NCI-H510A treated with DMSO at 0.1 percent for 48 hours (cell line): ENCODE data around the gene SEMA5A.

ENCODE experiments used
- DNase-seq: peaks from one replicate; lab custom pipeline; 2025; lab: John Stamatoyannopoulos, UW

The SEMA5A gene

DNA sequence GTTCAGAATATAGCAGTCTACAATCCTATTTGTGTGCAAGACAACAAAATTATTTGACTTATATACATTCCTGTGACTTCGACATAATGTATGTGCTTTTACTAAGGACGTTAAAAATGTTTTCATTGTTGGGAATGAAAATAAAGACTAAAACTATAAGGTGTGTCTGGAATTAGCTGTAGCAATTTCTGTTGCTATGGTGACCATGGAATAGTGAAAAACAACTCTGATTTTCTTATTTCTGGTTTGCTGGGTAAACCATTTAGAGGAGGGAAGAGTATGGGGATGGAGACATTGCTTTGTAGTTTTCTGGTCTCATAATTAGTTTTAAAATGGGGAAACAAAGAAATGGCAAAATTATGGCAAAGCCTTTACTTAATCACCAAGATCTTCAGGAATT lies 343.2 kb downstream of the SEMA5A start:
- DNase-seq = no peak

- no peak for DNase-seq
Measured at GRCh38 chr5:9201761-9202160, 344.1 kb downstream of the SEMA5A start.

- DNase-seq = no peak
Measured at GRCh38 chr5:9201011-9201410, 344.9 kb downstream of the SEMA5A start.

- DNase-seq = no peak
Measured at GRCh38 chr5:9198394-9198793, 347.5 kb downstream of the SEMA5A start.

DNA sequence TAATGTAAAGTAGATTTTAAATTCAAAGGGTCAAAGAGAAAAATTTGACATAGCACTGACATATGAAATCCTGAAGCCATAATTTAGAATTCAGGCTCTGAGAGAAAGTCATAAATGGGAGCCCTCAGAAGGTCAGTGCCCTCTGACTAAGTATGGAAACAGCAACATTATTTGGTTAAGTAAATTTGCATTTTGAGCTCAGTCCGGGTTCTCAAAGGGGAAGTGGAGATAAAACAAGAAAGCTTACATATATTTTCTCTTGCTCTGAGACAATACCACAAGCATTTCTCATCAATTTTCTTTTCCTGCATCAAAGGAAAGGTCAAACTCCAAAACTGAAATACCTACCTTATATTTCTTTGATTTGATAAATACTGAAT lies 348.0 kb downstream of the SEMA5A start:
- DNase-seq = no peak

DNA sequence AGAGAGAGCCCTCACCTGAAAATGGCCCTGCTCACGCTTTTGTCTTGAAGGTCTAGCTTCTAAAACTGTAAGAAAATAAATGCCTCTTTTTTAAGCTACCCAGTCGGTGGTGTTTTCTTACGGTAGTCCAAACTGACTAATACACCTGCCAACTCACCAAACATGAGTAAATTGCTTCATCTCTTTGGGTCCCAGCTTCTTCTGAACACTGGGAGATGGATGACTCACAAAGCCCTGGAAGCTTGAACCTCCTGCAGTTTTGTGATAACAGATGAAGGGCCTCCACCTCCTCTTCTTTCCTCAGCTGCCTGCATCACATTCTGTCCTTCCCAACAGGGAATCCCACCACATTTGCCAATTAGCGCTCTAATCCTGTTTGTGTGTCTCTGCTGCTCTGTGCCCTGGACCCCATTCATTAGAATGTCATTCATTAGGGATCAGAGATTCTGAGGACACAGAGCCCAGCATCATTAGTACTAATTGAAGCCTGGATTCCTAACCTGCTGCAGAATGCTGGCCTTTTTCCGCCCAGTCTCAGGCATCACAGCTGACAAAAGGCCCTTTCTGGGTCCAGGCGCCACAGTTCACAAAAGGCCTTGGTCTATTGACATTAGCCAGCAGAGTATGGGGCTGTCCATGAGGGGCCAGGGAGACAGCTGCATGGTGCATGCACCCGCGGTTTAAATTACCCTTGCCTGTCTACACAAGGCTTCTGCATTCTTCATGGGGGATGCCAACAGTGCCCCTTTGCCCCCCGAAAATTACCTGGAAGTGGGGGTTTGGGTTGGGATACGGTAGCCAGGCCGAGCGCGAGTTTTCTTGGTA lies 349.3 kb downstream of the SEMA5A start:
- no peak for DNase-seq

DNA sequence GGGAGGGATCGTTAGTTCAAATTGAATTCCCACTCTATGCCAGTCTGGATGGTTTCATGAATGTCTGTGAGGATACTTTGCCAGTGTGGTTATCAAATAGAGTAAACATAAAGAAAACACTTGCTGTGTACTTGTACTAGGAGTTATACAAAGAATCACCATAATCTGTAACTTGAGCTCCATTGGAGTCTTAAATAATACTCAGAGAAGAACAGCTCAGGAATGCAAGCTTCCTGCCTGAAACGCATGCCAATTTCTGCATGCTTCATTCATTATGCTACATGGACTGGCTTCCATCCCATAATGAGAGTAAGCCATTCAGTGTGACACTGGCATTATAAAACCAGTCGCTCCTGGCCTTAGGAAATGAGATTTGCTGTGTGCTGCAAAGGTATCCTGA lies 351.4 kb downstream of the SEMA5A start:
- no peak for DNase-seq

- no peak for DNase-seq
Measured at GRCh38 chr5:9192266-9192665, 353.6 kb downstream of the SEMA5A start.

DNA sequence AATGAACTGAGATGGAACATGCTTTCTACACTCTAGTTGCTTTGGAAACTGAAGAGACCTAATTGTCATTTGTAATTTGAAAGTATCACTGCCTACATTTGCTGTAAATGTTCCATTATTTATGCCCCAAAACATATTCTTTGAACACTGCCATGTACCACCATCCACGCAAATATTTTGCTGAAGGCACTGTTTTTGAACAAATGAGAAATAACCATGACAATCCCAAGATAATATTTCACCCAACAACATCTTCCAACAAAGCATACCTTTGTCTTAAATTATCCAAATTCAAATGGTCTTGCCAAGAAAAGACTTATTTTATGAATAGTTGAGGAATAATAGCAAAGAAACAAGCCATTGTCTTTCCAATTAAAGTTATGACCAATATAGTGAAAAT lies 356.2 kb downstream of the SEMA5A start:
- no peak for DNase-seq

DNA sequence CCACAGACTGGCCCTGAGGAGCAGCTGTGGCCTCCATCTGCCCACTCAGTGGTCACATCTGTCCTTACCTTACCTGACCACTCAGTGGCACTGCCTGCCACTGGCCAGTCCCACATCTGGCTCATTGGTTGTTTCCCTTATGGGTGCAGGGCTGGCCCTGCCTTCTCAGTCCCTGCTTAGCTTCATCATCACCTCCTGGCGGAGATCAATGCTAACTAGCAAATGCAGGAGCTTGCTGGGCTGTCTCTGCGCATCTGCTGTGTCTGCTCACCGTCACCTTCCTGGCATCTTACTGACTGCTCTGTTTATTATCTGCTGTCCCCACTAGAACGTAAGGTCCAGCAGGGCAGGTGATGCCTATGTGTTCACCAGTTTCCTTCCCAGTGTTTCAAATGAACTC lies 356.9 kb downstream of the SEMA5A start:
- no peak for DNase-seq

DNA sequence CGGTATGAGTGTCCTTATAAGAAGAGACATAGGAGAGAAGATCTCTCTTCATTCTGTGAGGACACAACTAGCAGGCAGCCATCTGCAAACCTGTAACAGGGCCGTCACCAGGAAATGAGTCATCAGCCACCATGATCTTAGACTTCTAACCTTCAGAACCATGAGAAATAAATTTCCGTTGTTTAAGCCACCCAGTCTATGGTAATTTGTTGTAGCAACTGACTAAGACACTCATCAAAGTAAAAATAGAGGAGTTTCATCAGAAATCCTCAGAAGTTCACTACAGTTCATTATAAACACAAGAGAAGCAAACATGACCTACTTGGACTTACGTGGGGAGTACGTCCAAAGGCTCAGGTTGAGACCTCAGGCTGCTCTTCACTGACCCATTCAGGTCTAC lies 357.7 kb downstream of the SEMA5A start:
- no peak for DNase-seq

GRCh38 chr5:9187614-9188013 lies 358.3 kb downstream of the SEMA5A start:
- DNase-seq = no peak

- DNase-seq = no peak
Measured at GRCh38 chr5:9186069-9186468, 359.8 kb downstream of the SEMA5A start.

GRCh38 chr5:9183992-9184391 lies 361.9 kb downstream of the SEMA5A start:
- no peak for DNase-seq

- DNase-seq = no peak
Measured at GRCh38 chr5:9182899-9183695, 362.8 kb downstream of the SEMA5A start.

- DNase-seq = no peak
Measured at GRCh38 chr5:9176641-9177040, 369.2 kb downstream of the SEMA5A start.

GRCh38 chr5:9174446-9174845 lies 371.4 kb downstream of the SEMA5A start:
- no peak for DNase-seq

DNA sequence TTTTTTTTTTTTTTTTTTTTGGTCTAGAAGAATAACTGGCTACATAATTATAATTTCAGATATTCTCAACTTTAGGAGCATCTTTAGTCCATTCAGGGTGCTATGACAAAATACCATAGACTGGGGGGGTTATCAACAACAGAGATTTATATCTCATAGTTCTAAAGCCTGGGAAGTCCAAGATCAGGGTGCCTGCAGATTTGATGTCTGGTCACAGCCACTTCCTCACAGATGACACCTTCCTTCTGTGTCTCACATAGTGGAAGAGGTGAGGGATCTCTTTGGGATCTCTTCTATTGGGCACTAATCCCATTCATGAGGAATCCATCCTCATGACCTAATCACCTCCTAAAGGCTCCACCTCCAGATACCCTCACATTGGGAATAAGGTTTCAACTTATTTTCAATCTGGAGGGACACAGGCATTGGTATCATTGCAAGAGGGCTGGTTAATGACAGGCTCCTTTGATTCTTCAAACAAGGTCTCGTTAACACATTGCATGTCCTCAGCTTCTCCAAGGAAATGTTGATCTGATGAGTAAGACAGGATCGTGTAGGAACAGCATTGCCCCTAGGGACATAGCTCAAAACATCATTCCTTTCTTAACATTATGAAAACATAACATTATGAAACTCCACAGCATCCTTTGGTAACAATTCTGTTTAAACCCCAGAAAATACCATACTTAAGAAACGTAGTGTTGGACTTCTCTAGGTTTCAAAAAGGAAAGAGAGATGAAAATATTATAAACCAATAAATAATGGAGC lies 372.4 kb downstream of the SEMA5A start:
- DNase-seq = no peak

DNA sequence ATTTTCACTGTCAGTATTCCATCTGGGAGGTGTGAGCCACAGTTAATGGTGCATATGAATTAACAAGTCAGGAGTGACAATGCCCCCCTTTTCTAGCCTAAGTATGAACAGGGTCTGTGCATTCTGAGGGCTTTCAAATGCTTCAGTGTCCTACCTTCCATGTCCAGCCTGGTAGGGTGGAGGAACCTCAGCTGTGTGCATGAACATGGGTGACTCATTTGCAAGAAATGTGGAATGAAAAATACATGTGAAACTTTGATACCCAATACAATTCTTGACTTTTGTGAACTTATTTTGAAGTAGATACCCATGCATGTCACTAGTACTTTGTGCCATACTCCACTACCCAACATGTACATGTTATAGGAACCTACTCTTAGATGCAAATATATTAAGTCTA lies 375.8 kb downstream of the SEMA5A start:
- DNase-seq = no peak

DNA sequence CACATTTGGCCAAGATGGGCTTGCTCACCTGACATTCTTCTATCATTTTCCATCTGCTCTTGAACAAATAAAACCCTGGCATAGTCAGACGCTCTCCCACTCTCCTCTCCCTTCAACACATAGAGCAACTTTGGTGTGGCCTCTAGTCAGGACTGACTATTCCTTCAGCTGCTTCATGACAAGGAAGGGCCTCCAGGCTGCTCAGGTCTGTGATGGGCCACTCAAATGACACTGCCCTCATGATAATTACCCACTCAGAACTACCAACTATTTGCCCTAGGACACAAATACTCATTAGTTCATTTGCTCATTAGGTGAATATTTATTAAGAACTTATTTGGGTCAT lies 376.3 kb downstream of the SEMA5A start:
- no peak for DNase-seq

DNA sequence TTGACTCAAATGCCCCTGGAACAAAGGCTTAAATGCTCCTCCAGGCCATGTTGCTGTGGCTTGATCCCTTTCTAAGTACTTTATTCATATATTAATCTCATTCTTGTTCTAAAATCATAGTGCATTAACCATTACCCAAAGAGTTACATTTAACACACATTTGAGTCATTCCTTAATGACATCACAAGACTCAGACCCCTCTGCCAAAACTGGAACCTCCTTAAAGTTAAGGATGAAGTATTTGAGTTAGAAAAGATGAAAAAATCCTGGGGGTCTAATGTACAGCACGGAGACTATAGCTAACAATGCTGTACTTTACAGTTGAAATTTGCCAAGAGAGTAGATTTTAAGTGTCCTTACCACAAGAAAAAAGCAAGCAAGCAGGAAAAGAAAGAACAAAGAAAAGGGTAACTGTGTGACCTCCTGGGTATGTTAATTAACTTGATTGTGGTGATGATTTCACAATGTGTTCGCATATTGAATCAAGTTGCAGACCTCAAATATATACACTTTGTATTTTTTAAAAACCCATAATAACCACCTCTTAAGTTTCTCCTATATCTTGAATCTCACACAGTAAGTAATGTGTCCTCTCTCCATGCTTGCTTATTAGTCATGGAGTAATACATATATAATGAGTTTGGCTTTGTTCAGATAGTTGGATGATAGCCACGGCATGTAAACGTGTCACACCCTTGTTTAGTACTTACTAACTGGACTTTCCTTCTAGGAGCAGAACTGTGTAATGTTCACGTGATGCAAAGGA lies 376.9 kb downstream of the SEMA5A start:
- no peak for DNase-seq
